Measurements from ENCODE around the gene RAB31.
"Not testable (repeated sequence)": the region's sequence is repeated elsewhere in the genome, so short reads cannot be mapped to it uniquely, and the experiment has no call there.

The RAB31 gene

GRCh38 chr18:9867071-9867594 is 159.0 kb downstream of the RAB31 start:
- no peak for DNase-seq

GRCh38 chr18:9868857-9869714 is 161.0 kb downstream of the RAB31 start:
- no peak for DNase-seq

- DNase-seq = no peak
Measured at GRCh38 chr18:9869715-9870430, 161.8 kb downstream of the RAB31 start.

- DNase-seq = no peak
Measured at GRCh38 chr18:9870431-9871008, 162.4 kb downstream of the RAB31 start.

GRCh38 chr18:9871244-9871746 is 163.2 kb downstream of the RAB31 start:
- no peak for DNase-seq

GRCh38 chr18:9872823-9873222 is 164.7 kb downstream of the RAB31 start:
- no peak for DNase-seq

- no peak for DNase-seq
Measured at GRCh38 chr18:9874728-9875127, 166.6 kb downstream of the RAB31 start.

- no peak for DNase-seq
Measured at GRCh38 chr18:9876212-9876866, 168.2 kb downstream of the RAB31 start.

- no peak for DNase-seq
Measured at GRCh38 chr18:9876867-9877654, 169.0 kb downstream of the RAB31 start.

GRCh38 chr18:9877655-9878014 is 169.5 kb downstream of the RAB31 start:
- DNase-seq = no peak

GRCh38 chr18:9878095-9878494 is 170.0 kb downstream of the RAB31 start:
- no peak for DNase-seq

- DNase-seq = no peak
Measured at GRCh38 chr18:9878783-9879242, 170.7 kb downstream of the RAB31 start.

GRCh38 chr18:9884090-9884489 is 176.0 kb downstream of the RAB31 start:
- DNase-seq = no peak

- no peak for DNase-seq
Measured at GRCh38 chr18:9884532-9885140, 176.5 kb downstream of the RAB31 start.

GRCh38 chr18:9885170-9886004 is 177.3 kb downstream of the RAB31 start, which contains the start of gene TXNDC2:
TXNDC2 (plus strand) TSS chr18:9885973; CDS start chr18:9886681, 708 bp downstream.
- no peak for DNase-seq

GRCh38 chr18:9886005-9886348 is 177.9 kb downstream of the RAB31 start:
- no peak for DNase-seq

GRCh38 chr18:9887992-9888391 is 179.9 kb downstream of the RAB31 start:
- no peak for DNase-seq

- no peak for DNase-seq
Measured at GRCh38 chr18:9890196-9890595, 182.1 kb downstream of the RAB31 start.

- DNase-seq = no peak
Measured at GRCh38 chr18:9890957-9891356, 182.9 kb downstream of the RAB31 start.

GRCh38 chr18:9891515-9891914 is 183.4 kb downstream of the RAB31 start:
- DNase-seq = not testable (repeated sequence)
